Fibroblast of peridontal ligament (primary cell): Measurements from ENCODE around the gene HIPK2.

Experiments used
- DNase-seq: peaks from one replicate; pipeline ENCODE4 v3.0.0-alpha.2; 2010; ENCODE audit errors: extremely low read depth

Gene HIPK2

GRCh38 chr7:139591550-139592195 lies 186.1 kb downstream of the HIPK2 start:
- DNase-seq, result no peak

- DNase-seq, result no peak
Observed at GRCh38 chr7:139589474-139589873, 188.3 kb downstream of the HIPK2 start.

- peak; percentile 18 for DNase-seq
Observed at GRCh38 chr7:139588632-139589031, 189.2 kb downstream of the HIPK2 start.

GRCh38 chr7:139587535-139587934 lies 190.3 kb downstream of the HIPK2 start:
- DNase-seq, result no peak

GRCh38 chr7:139586286-139586685 lies 191.5 kb downstream of the HIPK2 start:
- no peak for DNase-seq

GRCh38 chr7:139585042-139585441 lies 192.8 kb downstream of the HIPK2 start:
- DNase-seq, result no peak

GRCh38 chr7:139583826-139584553 lies 193.8 kb downstream of the HIPK2 start:
- no peak for DNase-seq

- DNase-seq, result no peak
Observed at GRCh38 chr7:139582671-139583155, 195.1 kb downstream of the HIPK2 start.

- no peak for DNase-seq
Observed at GRCh38 chr7:139582130-139582650, 195.6 kb downstream of the HIPK2 start.

GRCh38 chr7:139580435-139580834 lies 197.4 kb downstream of the HIPK2 start:
- DNase-seq, result no peak

- no peak for DNase-seq
Observed at GRCh38 chr7:139576179-139576973, 201.4 kb downstream of the HIPK2 start.

- DNase-seq, result no peak
Observed at GRCh38 chr7:139575338-139575680, 202.5 kb downstream of the HIPK2 start.

GRCh38 chr7:139574618-139575337 lies 203.0 kb downstream of the HIPK2 start:
- no peak for DNase-seq

- no peak for DNase-seq
Observed at GRCh38 chr7:139573871-139574270, 203.9 kb downstream of the HIPK2 start.

- DNase-seq, result no peak
Observed at GRCh38 chr7:139572704-139573385, 205.0 kb downstream of the HIPK2 start.

GRCh38 chr7:139572071-139572470 lies 205.7 kb downstream of the HIPK2 start:
- DNase-seq, result no peak

- DNase-seq, result no peak
Observed at GRCh38 chr7:139571651-139572050, 206.1 kb downstream of the HIPK2 start.

- no peak for DNase-seq
Observed at GRCh38 chr7:139571190-139571589, 206.6 kb downstream of the HIPK2 start.

- DNase-seq, result no peak
Observed at GRCh38 chr7:139570626-139571025, 207.2 kb downstream of the HIPK2 start.

- no peak for DNase-seq
Observed at GRCh38 chr7:139570119-139570518, 207.7 kb downstream of the HIPK2 start.
